ENCODE measurements around the gene CSNK1D.

DNA sequence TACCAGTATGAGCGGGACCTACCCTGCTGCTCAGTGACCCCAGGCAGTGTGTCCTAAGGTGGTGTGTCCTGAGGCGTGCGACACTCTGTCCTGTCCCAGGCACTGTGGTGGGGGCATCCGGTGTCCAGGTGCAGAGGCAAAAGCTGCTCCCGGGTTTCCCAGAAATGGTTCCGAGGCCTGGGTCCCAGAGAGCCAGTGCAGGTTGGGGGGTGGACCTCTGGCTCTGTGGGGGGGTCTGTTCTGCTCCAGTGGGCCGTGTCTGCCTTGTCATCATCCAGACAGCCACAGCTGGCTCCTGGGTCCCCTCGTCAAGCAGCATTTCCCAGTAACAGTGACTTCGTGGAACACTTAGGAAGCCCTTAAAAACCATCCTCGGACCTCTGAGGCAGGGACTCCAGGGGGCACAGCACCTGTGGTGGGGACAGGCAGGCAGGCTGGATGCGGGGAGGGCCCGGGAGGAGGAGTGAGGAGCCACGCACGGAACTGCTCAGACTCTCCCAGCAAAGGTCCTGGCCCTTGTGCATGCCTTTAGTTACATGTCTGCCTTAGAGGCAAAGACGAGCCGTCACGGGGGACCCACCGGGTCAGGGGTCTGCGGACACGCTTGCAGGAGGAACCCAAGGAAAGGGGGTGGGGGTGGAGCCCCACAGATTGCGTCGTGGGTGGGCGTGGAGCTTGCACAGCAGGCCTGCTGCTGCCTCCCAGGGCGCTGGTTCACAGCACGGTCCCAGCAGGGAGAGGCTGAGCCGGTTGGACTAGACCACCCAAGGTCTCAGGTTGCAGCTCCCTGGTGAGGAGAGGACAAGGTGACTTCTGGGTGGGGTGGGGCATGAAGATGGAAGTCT is 39.1 kb downstream of the CSNK1D start:
- TF ChIP-seq POLR2A (IDR thresholded peaks at IDR 0.05), result no peak
- TF ChIP-seq, protein P1, sequence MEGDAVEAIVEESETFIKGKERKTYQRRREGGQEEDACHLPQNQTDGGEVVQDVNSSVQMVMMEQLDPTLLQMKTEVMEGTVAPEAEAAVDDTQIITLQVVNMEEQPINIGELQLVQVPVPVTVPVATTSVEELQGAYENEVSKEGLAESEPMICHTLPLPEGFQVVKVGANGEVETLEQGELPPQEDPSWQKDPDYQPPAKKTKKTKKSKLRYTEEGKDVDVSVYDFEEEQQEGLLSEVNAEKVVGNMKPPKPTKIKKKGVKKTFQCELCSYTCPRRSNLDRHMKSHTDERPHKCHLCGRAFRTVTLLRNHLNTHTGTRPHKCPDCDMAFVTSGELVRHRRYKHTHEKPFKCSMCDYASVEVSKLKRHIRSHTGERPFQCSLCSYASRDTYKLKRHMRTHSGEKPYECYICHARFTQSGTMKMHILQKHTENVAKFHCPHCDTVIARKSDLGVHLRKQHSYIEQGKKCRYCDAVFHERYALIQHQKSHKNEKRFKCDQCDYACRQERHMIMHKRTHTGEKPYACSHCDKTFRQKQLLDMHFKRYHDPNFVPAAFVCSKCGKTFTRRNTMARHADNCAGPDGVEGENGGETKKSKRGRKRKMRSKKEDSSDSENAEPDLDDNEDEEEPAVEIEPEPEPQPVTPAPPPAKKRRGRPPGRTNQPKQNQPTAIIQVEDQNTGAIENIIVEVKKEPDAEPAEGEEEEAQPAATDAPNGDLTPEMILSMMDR (IDR thresholded peaks at IDR 0.05), result no peak
- no peak for TF ChIP-seq EP300 (IDR thresholded peaks at IDR 0.05)

Data from ovary (tissue), 3 donors.